WTC11 (cell line): ENCODE measurements around the gene NEK10. TPM values are rescaled to one million over a fixed set of nuclear protein-coding genes. Genes with fewer than 3 reads are reported as not detected.

Experiments used
- ATAC-seq: fragments of 200-7000 bp; cut with Tn5 transposase; 2 replicates; pipeline ENCODE4 v1.10.0; 2021; ENCODE audit warnings: mild to moderate bottlenecking, moderate library complexity
- CTCF ChIA-PET: fragments of 300-600 bp; sonication (Branson Sonifier 250); formaldehyde crosslinking; loops from one replicate; lab custom pipeline; 2021; ENCODE audit warnings: antibody characterized with exemption; lab: Charles Lee
- POLR2A ChIA-PET: fragments of 350-600 bp; sonication (Branson Sonifier 250); formaldehyde crosslinking; loops from one replicate; lab custom pipeline; 2021; ENCODE audit warnings: antibody characterized with exemption; lab: Charles Lee
- DNase-seq: peaks from one replicate; pipeline ENCODE4 v3.0.0; 2021; ENCODE audit warnings: low spot score
- H3K27ac Mint-ChIP-seq: 2 replicates; pipeline ENCODE4 v1.8.0; 2021; ENCODE audit warnings: mixed read lengths
- H3K27me3 Mint-ChIP-seq: 2 replicates; pipeline ENCODE4 v1.8.0; 2021; ENCODE audit warnings: low read depth, mild to moderate bottlenecking, moderate library complexity, mixed read lengths
- H3K36me3 Mint-ChIP-seq: 2 replicates; pipeline ENCODE4 v1.8.0; 2021; ENCODE audit warnings: mixed read lengths
- H3K4me1 Mint-ChIP-seq: 2 replicates; pipeline ENCODE4 v1.8.0; 2022; ENCODE audit warnings: mixed read lengths
- H3K4me3 Mint-ChIP-seq: 2 replicates; pipeline ENCODE4 v1.8.0; 2021; ENCODE audit warnings: mild to moderate bottlenecking, moderate library complexity, mixed read lengths
- H3K9me3 Mint-ChIP-seq: 2 replicates; pipeline ENCODE4 v1.8.0; 2021; ENCODE audit warnings: mixed read lengths
- AR ChIP-seq: fragments of 250-450 bp; sonication (Bioruptor Pico); IDR thresholded peaks from 2 replicates; pipeline ENCODE4 v1.9.0; 2021; ENCODE audit warnings: mild to moderate bottlenecking
- CREM ChIP-seq: sonication (generic); formaldehyde crosslinking; IDR thresholded peaks from 2 replicates; pipeline ENCODE4 v1.8.1; 2022; ENCODE audit warnings: mild to moderate bottlenecking, missing genetic modification reagents, moderate library complexity
- CTCF ChIP-seq: fragments of 200-600 bp; IDR thresholded peaks from 2 replicates; pipeline ENCODE4 v1.8.0; 2022; ENCODE audit warnings: antibody characterized with exemption
- ELF4 ChIP-seq: sonication (generic); formaldehyde crosslinking; IDR thresholded peaks from 2 replicates; pipeline ENCODE4 v1.8.1; 2022; ENCODE audit warnings: low read depth, mild to moderate bottlenecking, moderate library complexity, missing genetic modification reagents
- ESRRA ChIP-seq: sonication (generic); formaldehyde crosslinking; IDR thresholded peaks from 2 replicates; pipeline ENCODE4 v1.8.1; 2022; ENCODE audit warnings: mild to moderate bottlenecking, missing genetic modification reagents, borderline replicate concordance
- FOXK1 ChIP-seq: sonication (generic); formaldehyde crosslinking; IDR thresholded peaks from 2 replicates; pipeline ENCODE4 v1.8.0; 2022; ENCODE audit warnings: mild to moderate bottlenecking, moderate library complexity, missing genetic modification reagents
- HMGA2 ChIP-seq: fragments of 250-450 bp; sonication (Bioruptor Pico); IDR thresholded peaks from 2 replicates; pipeline ENCODE4 v1.4.0; 2021; ENCODE audit warnings: mild to moderate bottlenecking, moderate library complexity
- PRDM15 ChIP-seq: sonication (generic); formaldehyde crosslinking; IDR thresholded peaks from 2 replicates; pipeline ENCODE4 v1.8.0; 2022; ENCODE audit warnings: missing genetic modification reagents
- PRRX2 ChIP-seq: fragments of 250-450 bp; sonication (Bioruptor Pico); IDR thresholded peaks from 2 replicates; pipeline ENCODE4 v1.8.0; 2021; ENCODE audit warnings: mild to moderate bottlenecking
- RELA ChIP-seq: sonication (generic); formaldehyde crosslinking; IDR thresholded peaks from 2 replicates; pipeline ENCODE4 v1.8.1; 2022; ENCODE audit warnings: missing genetic modification reagents, mild to moderate bottlenecking, borderline replicate concordance
- SMAD4 ChIP-seq: sonication (generic); formaldehyde crosslinking; IDR thresholded peaks from 2 replicates; pipeline ENCODE4 v1.8.0; 2022; ENCODE audit warnings: mild to moderate bottlenecking, missing genetic modification reagents
- TEAD4 ChIP-seq: sonication (generic); formaldehyde crosslinking; IDR thresholded peaks from 2 replicates; pipeline ENCODE4 v1.8.0; 2022; ENCODE audit warnings: mild to moderate bottlenecking, missing genetic modification reagents
- USF1 ChIP-seq: sonication (generic); formaldehyde crosslinking; IDR thresholded peaks from 2 replicates; pipeline ENCODE4 v1.8.0; 2022; ENCODE audit warnings: mild to moderate bottlenecking, missing genetic modification reagents
- USF2 ChIP-seq: sonication (generic); formaldehyde crosslinking; IDR thresholded peaks from 2 replicates; pipeline ENCODE4 v1.8.1; 2023; ENCODE audit warnings: mild to moderate bottlenecking, missing genetic modification reagents, moderate library complexity
- ZNF121 ChIP-seq: sonication (generic); formaldehyde crosslinking; IDR thresholded peaks from 2 replicates; pipeline ENCODE4 v1.8.0; 2023; ENCODE audit warnings: missing genetic modification reagents
- ZNF416 ChIP-seq: fragments of 250-450 bp; sonication (Bioruptor Pico); IDR thresholded peaks from 2 replicates; pipeline ENCODE4 v1.9.0; 2021; ENCODE audit warnings: mild to moderate bottlenecking, inconsistent platforms
- ZNF671 ChIP-seq: fragments of 250-450 bp; sonication (Bioruptor Pico); IDR thresholded peaks from 2 replicates; pipeline ENCODE4 v1.8.0; 2021; ENCODE audit warnings: mild to moderate bottlenecking
- total RNA-seq: library from RNA; stranded (reverse); gene quantifications from 3 replicates; pipeline ENCODE4 v1.2.3, GENCODE V29; 2021
- TF ChIP-seq, protein P1 (sequence below): sonication (generic); formaldehyde crosslinking; IDR thresholded peaks from 2 replicates; pipeline ENCODE4 v1.8.0; 2022; ENCODE audit warnings: mild to moderate bottlenecking, missing genetic modification reagents
- TF ChIP-seq, protein P2 (sequence below): sonication (generic); formaldehyde crosslinking; IDR thresholded peaks from 2 replicates; pipeline ENCODE4 v1.8.0; 2023; ENCODE audit warnings: missing genetic modification reagents, mild to moderate bottlenecking, borderline replicate concordance

The NEK10 gene
- total RNA-seq, 1 experiment from 2014 or later = 0.37 TPM

GRCh38 chr3:27200721-27201489, 168.3 kb downstream of the NEK10 start:
- no peaks in the 10 kb centered on the region for H3K4me1 Mint-ChIP-seq
- H3K27me3 Mint-ChIP-seq = no peaks in the 10 kb centered on the region
- ATAC-seq = no peak
- H3K36me3 Mint-ChIP-seq = peaks cover 27% of the 10 kb centered on the region
- H3K27ac Mint-ChIP-seq = no peak overlapping the region
- TF ChIP-seq, protein P1, sequence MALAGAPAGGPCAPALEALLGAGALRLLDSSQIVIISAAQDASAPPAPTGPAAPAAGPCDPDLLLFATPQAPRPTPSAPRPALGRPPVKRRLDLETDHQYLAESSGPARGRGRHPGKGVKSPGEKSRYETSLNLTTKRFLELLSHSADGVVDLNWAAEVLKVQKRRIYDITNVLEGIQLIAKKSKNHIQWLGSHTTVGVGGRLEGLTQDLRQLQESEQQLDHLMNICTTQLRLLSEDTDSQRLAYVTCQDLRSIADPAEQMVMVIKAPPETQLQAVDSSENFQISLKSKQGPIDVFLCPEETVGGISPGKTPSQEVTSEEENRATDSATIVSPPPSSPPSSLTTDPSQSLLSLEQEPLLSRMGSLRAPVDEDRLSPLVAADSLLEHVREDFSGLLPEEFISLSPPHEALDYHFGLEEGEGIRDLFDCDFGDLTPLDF (CRISPR knock-in tag) = no peak
- TF ChIP-seq ESRRA (CRISPR knock-in tag) = no peak
- no peak for TF ChIP-seq ELF4 (CRISPR knock-in tag)
- no peak for TF ChIP-seq CTCF
- TF ChIP-seq ZNF416 = no peak
- no peak for TF ChIP-seq TEAD4 (CRISPR knock-in tag)
- TF ChIP-seq, protein P2, sequence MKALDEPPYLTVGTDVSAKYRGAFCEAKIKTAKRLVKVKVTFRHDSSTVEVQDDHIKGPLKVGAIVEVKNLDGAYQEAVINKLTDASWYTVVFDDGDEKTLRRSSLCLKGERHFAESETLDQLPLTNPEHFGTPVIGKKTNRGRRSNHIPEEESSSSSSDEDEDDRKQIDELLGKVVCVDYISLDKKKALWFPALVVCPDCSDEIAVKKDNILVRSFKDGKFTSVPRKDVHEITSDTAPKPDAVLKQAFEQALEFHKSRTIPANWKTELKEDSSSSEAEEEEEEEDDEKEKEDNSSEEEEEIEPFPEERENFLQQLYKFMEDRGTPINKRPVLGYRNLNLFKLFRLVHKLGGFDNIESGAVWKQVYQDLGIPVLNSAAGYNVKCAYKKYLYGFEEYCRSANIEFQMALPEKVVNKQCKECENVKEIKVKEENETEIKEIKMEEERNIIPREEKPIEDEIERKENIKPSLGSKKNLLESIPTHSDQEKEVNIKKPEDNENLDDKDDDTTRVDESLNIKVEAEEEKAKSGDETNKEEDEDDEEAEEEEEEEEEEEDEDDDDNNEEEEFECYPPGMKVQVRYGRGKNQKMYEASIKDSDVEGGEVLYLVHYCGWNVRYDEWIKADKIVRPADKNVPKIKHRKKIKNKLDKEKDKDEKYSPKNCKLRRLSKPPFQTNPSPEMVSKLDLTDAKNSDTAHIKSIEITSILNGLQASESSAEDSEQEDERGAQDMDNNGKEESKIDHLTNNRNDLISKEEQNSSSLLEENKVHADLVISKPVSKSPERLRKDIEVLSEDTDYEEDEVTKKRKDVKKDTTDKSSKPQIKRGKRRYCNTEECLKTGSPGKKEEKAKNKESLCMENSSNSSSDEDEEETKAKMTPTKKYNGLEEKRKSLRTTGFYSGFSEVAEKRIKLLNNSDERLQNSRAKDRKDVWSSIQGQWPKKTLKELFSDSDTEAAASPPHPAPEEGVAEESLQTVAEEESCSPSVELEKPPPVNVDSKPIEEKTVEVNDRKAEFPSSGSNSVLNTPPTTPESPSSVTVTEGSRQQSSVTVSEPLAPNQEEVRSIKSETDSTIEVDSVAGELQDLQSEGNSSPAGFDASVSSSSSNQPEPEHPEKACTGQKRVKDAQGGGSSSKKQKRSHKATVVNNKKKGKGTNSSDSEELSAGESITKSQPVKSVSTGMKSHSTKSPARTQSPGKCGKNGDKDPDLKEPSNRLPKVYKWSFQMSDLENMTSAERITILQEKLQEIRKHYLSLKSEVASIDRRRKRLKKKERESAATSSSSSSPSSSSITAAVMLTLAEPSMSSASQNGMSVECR (CRISPR knock-in tag) = no peak
- TF ChIP-seq ZNF121 (CRISPR knock-in tag) = no peak
- TF ChIP-seq PRDM15 (CRISPR knock-in tag) = no peak
- no peak for TF ChIP-seq AR (CRISPR knock-in tag)
- no peak for TF ChIP-seq SMAD4 (CRISPR knock-in tag)
- TF ChIP-seq CREM = no peak
- TF ChIP-seq HMGA2 (CRISPR knock-in tag) = no peak
- no peak for TF ChIP-seq USF2 (CRISPR knock-in tag)
- no peak for TF ChIP-seq USF1 (CRISPR knock-in tag)
- no peak for TF ChIP-seq ZNF671
- no peak for TF ChIP-seq FOXK1 (CRISPR knock-in tag)
- no peak for TF ChIP-seq RELA (CRISPR knock-in tag)
- TF ChIP-seq PRRX2 (CRISPR knock-in tag) = no peak
- TF ChIP-seq, all 79 proteins: peak for 0
- ChIA-PET POLR2A (no interaction called here), CTCF (interaction anchor here (1.3 kb wide), 1 partner anchor 28 kb away, joined by 3 read pairs; no protein-coding TSS in a partner anchor)
- Mint-ChIP-seq H3K9me3 (peaks cover 29% of the 10 kb centered on the region), H3K4me3 (no peak overlapping the region)
- no peak for DNase-seq
